Testis (tissue), 3 donors: ENCODE results near the gene DEDD. TPM values are rescaled to one million over a fixed set of nuclear protein-coding genes. Genes with fewer than 3 reads are reported as not detected.

Experiments
- DNase-seq: peaks from one replicate; pipeline ENCODE4 v3.0.0-alpha.2; 2019
- H3K27ac ChIP-seq, 2 donors: fragments of 200-600 bp; sonication (generic); one replicate each; pipeline ENCODE4 v1.5.1; 2019
- H3K27me3 ChIP-seq: fragments of 200-600 bp; sonication (generic); one replicate; pipeline ENCODE4 v1.5.1; 2019
- H3K36me3 ChIP-seq: fragments of 200-600 bp; sonication (generic); one replicate; pipeline ENCODE4 v1.5.1; 2017; ENCODE audit warnings: low read depth; ENCODE audit errors: missing control alignments
- H3K4me1 ChIP-seq: fragments of 200-600 bp; sonication (generic); one replicate; pipeline ENCODE4 v1.5.1; 2019
- H3K4me3 ChIP-seq, 2 donors: fragments of 200-600 bp; sonication (generic); one replicate each; pipeline ENCODE4 v1.5.1; 2017 to 2019
- H3K9me3 ChIP-seq: fragments of 200-600 bp; sonication (generic); one replicate; pipeline ENCODE4 v1.5.1; 2017
- CTCF ChIP-seq, 3 experiments: fragments of 450-650 bp in 2 of 3; fragments of 200-600 bp in 1 of 3; sonication (generic) in 1 of 3; IDR thresholded peaks; one replicate each; pipeline ENCODE4 v1.5.1; 2016 to 2019; ENCODE audit warnings: antibody characterized with exemption in 3 of 3, mild to moderate bottlenecking in 2 of 3, moderate library complexity in 1 of 3
- POLR2A ChIP-seq: fragments of 450-650 bp; IDR thresholded peaks from one replicate; pipeline ENCODE4 v1.6.1; 2017; ENCODE audit warnings: antibody characterized with exemption, mild to moderate bottlenecking, moderate library complexity
- WGBS, 2 donors: methylation state at CpG; one replicate each; pipeline ENCODE4 v1.1.5; 2018; 5-methylcytosine and 5-hydroxymethylcytosine counted together
- intact Hi-C: fragments of 100-400 bp; cut with DNase I; formaldehyde crosslinking; loops from one replicate; pipeline ENCODE4 v1.15.1; 2023; ENCODE audit warnings: low total_unique reads
- polyA plus RNA-seq: library from polyadenylated mRNA; stranded (reverse); fragments of 350-450 nt; fragmentation: Illumina TruSeq; extraction: RNeasy Lipid Tissue Mini Kit (QIAGEN cat#74804); gene quantifications from one replicate; pipeline ENCODE4 v1.2.3, GENCODE V29; 2014; ENCODE audit warnings: low read depth, low replicate concordance; ENCODE audit not compliant: insufficient read depth
- total RNA-seq, 2 donors: library from RNA; depleted of rRNA; stranded (reverse); fragments of >200 nt; gene quantifications; one replicate each; pipeline ENCODE4 v1.2.3, GENCODE V29; 2016

Gene DEDD
- total and polyA plus RNA-seq, 3 donors from 2014 or later, result 53.8 to 92.7 (median 54.0) TPM

GRCh38 chr1:161171191-161171590 lies 38.7 kb upstream of the DEDD start:
- intact Hi-C loops, result no loop called here
- Histone ChIP-seq H3K4me3 (no peak overlapping the region), H3K27me3 (no peaks in the 10 kb centered on the region), H3K36me3 (no peaks in the 10 kb centered on the region), H3K9me3 (no peaks in the 10 kb centered on the region), H3K27ac (no peak overlapping the region), H3K4me1 (peaks cover 17% of the 10 kb centered on the region)
- no peak for TF ChIP-seq POLR2A
- no peak for TF ChIP-seq CTCF (IDR thresholded peaks at IDR 0.05)
- DNase-seq, result no peak
- 61 to 79% methylated on average over 5 of the region's 5 CpGs for WGBS, 2 donors

GRCh38 chr1:161168906-161169305 lies 36.4 kb upstream of the DEDD start:
- no peak for TF ChIP-seq CTCF (IDR thresholded peaks at IDR 0.05)
- TF ChIP-seq POLR2A, result no peak
- WGBS, 2 donors, result 92 to 97% methylated on average over 9 of the region's 9 CpGs
- peaks cover 13% of the 10 kb centered on the region for H3K4me1 ChIP-seq

GRCh38 chr1:161166669-161167548 lies 34.4 kb upstream of the DEDD start:
- TF ChIP-seq CTCF (IDR thresholded peaks at IDR 0.05), result no peak
- no peak for TF ChIP-seq POLR2A
- peaks cover 4% of the 10 kb centered on the region for H3K4me1 ChIP-seq
- 4 to 8% methylated on average over 17 to 33 of the region's 33 CpGs for WGBS, 2 donors
- peak overlapping the region; percentile 83 to 86 for H3K27ac ChIP-seq
- DNase-seq, result no peak
- H3K9me3 ChIP-seq, result no peaks in the 10 kb centered on the region
- intact Hi-C loops, result no loop called here
- no peaks in the 10 kb centered on the region for H3K36me3 ChIP-seq
- peak overlapping the region; percentile 67 to 74 for H3K4me3 ChIP-seq
- H3K27me3 ChIP-seq, result no peaks in the 10 kb centered on the region

More at GRCh38 chr1:161168906-161169305, 36.4 kb upstream of the DEDD start:
- H3K36me3 ChIP-seq, result no peaks in the 10 kb centered on the region
- no peaks in the 10 kb centered on the region for H3K27me3 ChIP-seq
- H3K9me3 ChIP-seq, result no peaks in the 10 kb centered on the region
- H3K4me3 ChIP-seq, result no peak overlapping the region
- intact Hi-C loops, result no loop called here
- DNase-seq, result no peak
- H3K27ac ChIP-seq, result no peak overlapping the region

GRCh38 chr1:161165742-161166668 lies 33.5 kb upstream of the DEDD start, which contains the start of gene PPOX:
TSS of gene PPOX (plus strand) at chr1:161166426. CDS start at chr1:161166848, 422 bp downstream.
- 0% methylated on average over 40 to 54 of the region's 54 CpGs for WGBS, 2 donors
- intact Hi-C loops, result no loop called here

More at GRCh38 chr1:161165742-161166668, 33.5 kb upstream of the DEDD start, which contains the start of gene PPOX:
- no peaks in the 10 kb centered on the region for H3K9me3 ChIP-seq
- peak within 1 kb of the TSS; percentile 83 to 86 for H3K27ac ChIP-seq
- DNase-seq, result peak; percentile 99
- H3K4me1 ChIP-seq, result peaks cover 9% of the 10 kb centered on the region
- TF ChIP-seq CTCF (IDR thresholded peaks at IDR 0.05), result peak; percentile 34 to 49 (median 36)
- peak; percentile 51 for TF ChIP-seq POLR2A
- H3K4me3 ChIP-seq, result peak within 1 kb of the TSS; percentile 67 to 74
- no peaks in the 10 kb centered on the region for H3K27me3 ChIP-seq
- H3K36me3 ChIP-seq, result no peaks in the 10 kb centered on the region
